SIG-M5 treated with dmso at 0.1 percent for 504 hours (cell line): ENCODE measurements around the gene SHROOM2.
"Not testable (repeated sequence)": the region's sequence is repeated elsewhere in the genome, so short reads cannot be mapped to it uniquely, and the experiment has no call there.

Experiments used
- DNase-seq: peaks from one replicate; lab custom pipeline; 2025; ENCODE audit not compliant: unreplicated experiment; lab: John Stamatoyannopoulos, UW

SHROOM2 gene

GRCh38 chrX:9829308-9830267 lies 43.4 kb downstream of the SHROOM2 start:
- no peak for DNase-seq

- no peak for DNase-seq
Observed at GRCh38 chrX:9832811-9833210, 46.6 kb downstream of the SHROOM2 start.

- DNase-seq: no peak
Observed at GRCh38 chrX:9835585-9836210, 49.5 kb downstream of the SHROOM2 start.

- no peak for DNase-seq
Observed at GRCh38 chrX:9842541-9842940, 56.3 kb downstream of the SHROOM2 start.

GRCh38 chrX:9844936-9845577 lies 58.8 kb downstream of the SHROOM2 start:
- no peak for DNase-seq

GRCh38 chrX:9845578-9845952 lies 59.3 kb downstream of the SHROOM2 start:
- no peak for DNase-seq

- DNase-seq: no peak
Observed at GRCh38 chrX:9846631-9847030, 60.4 kb downstream of the SHROOM2 start.

- no peak for DNase-seq
Observed at GRCh38 chrX:9847071-9847470, 60.8 kb downstream of the SHROOM2 start.

- DNase-seq: no peak
Observed at GRCh38 chrX:9848718-9849479, 62.7 kb downstream of the SHROOM2 start.

- DNase-seq: no peak
Observed at GRCh38 chrX:9851890-9852289, 65.7 kb downstream of the SHROOM2 start.

GRCh38 chrX:9853307-9853706 lies 67.1 kb downstream of the SHROOM2 start:
- DNase-seq: no peak

- no peak for DNase-seq
Observed at GRCh38 chrX:9855561-9856283, 69.5 kb downstream of the SHROOM2 start.

- no peak for DNase-seq
Observed at GRCh38 chrX:9856588-9856987, 70.4 kb downstream of the SHROOM2 start.

GRCh38 chrX:9857575-9858474 lies 71.6 kb downstream of the SHROOM2 start:
- DNase-seq: no peak

- not testable (repeated sequence) for DNase-seq
Observed at GRCh38 chrX:9858684-9859083, 72.5 kb downstream of the SHROOM2 start.

- no peak for DNase-seq
Observed at GRCh38 chrX:9859711-9860555, 73.7 kb downstream of the SHROOM2 start.

- no peak for DNase-seq
Observed at GRCh38 chrX:9860826-9861225, 74.6 kb downstream of the SHROOM2 start.

- no peak for DNase-seq
Observed at GRCh38 chrX:9861711-9862110, 75.5 kb downstream of the SHROOM2 start.

GRCh38 chrX:9862525-9862924 lies 76.3 kb downstream of the SHROOM2 start:
- no peak for DNase-seq
